22Rv1 (cell line): ENCODE data around the gene HNRNPA2B1.

Source experiments
- ZFX ChIP-seq: fragments of 450-650 bp; IDR thresholded peaks from 2 replicates; pipeline ENCODE4 v1.6.1; 2017; ENCODE audit warnings: antibody characterized with exemption, borderline replicate concordance
- TF ChIP-seq, protein P1 (sequence below): fragments of 450-650 bp; IDR thresholded peaks from 2 replicates; pipeline ENCODE4 v1.5.1; 2017; ENCODE audit warnings: mild to moderate bottlenecking

DNA sequence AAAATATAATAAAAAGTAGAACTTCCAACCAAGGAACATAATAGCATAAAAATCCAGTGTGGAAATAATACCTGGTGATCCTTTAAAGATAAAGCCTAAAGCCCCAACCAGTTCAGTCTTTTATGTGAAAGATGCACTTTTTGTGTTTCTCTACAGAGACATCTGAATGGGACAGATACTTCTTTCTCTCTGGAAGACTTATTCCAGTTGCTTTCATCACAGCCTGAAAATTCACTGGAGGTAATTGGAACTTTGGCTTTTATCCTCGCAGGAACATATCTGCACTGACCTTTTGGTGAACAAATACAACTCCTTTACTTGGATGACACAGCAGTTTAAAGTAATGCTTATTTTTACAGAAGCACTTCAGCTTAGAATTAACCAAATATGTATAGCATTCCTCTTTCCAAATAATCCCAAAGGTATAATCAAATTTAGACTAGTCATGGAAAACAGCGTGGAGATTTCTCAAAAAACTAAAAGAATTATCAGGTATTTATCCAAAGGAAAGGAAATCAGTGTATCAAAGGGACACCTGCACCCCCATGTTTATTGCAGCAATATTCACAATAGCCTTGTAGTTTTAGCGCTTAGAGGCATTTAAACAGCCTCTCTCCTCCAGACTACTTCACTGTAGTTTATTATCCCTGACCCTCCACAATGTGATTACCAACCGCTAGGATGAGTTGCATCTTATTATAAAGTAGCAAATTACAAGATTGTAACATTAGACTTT, 16.8 kb downstream of the HNRNPA2B1 start:
- TF ChIP-seq, protein P1, sequence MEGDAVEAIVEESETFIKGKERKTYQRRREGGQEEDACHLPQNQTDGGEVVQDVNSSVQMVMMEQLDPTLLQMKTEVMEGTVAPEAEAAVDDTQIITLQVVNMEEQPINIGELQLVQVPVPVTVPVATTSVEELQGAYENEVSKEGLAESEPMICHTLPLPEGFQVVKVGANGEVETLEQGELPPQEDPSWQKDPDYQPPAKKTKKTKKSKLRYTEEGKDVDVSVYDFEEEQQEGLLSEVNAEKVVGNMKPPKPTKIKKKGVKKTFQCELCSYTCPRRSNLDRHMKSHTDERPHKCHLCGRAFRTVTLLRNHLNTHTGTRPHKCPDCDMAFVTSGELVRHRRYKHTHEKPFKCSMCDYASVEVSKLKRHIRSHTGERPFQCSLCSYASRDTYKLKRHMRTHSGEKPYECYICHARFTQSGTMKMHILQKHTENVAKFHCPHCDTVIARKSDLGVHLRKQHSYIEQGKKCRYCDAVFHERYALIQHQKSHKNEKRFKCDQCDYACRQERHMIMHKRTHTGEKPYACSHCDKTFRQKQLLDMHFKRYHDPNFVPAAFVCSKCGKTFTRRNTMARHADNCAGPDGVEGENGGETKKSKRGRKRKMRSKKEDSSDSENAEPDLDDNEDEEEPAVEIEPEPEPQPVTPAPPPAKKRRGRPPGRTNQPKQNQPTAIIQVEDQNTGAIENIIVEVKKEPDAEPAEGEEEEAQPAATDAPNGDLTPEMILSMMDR = no peak
- no peak for TF ChIP-seq ZFX
